Measurements from ENCODE around the gene LPP. TPM values are rescaled to one million over a fixed set of nuclear protein-coding genes. Genes with fewer than 3 reads are reported as not detected.

LPP gene
- total and polyA plus RNA-seq, 9 of the 15 experiments (the other 6 are each of a cell fraction or from before 2014, with no cell fraction given) = 0.07 to 0.18 TPM; not detected in 7

- TF ChIP-seq ZNF407 (IDR thresholded peaks at IDR 0.05; ENCODE audit: low read depth) = no peak
- no peak for TF ChIP-seq KLF6 (CRISPR knock-in tag; IDR thresholded peaks at IDR 0.05; ENCODE audit: borderline replicate concordance)
- TF ChIP-seq ARID2 (IDR thresholded peaks at IDR 0.05) = no peak
- TF ChIP-seq RBM15 (IDR thresholded peaks at IDR 0.05; ENCODE audit: insufficient read depth, low read length) = no peak
- no peak for TF ChIP-seq ELF1 (tag; IDR thresholded peaks at IDR 0.05)
- TF ChIP-seq ZNF592 (IDR thresholded peaks at IDR 0.05) = no peak
- TF ChIP-seq PRMT5 (CRISPR knock-in tag; IDR thresholded peaks at IDR 0.05) = no peak
- no peak for TF ChIP-seq TBL1XR1 (IDR thresholded peaks at IDR 0.05; ENCODE audit: low read length in 2 of 2)
- no peak for TF ChIP-seq TAF1 (IDR thresholded peaks at IDR 0.05; ENCODE audit: control insufficient read depth, extremely low read depth, insufficient read depth, low read length, severe bottlenecking)
- no peak for TF ChIP-seq ESRRA (IDR thresholded peaks at IDR 0.05; ENCODE audit: borderline replicate concordance, low read depth)
- TF ChIP-seq KLF10 (CRISPR knock-in tag; IDR thresholded peaks at IDR 0.05) = no peak
These were observed 364.5 kb downstream of the LPP start (continued) for GRCh38 chr3:188518416-188518815.

Measured in K562 (cell line).